Liver (tissue), 3 donors: ENCODE data around the gene SLC25A22.

ENCODE experiments used
- ATF3 ChIP-seq: IDR thresholded peaks from 2 replicates; pipeline ENCODE4 v1.6.1; 2016; ENCODE audit warnings: antibody characterized with exemption
- CTCF ChIP-seq: fragments of 150-350 bp; IDR thresholded peaks from 2 replicates; pipeline ENCODE4 v1.5.1; 2017; ENCODE audit warnings: improper control_type of control experiment, low read depth, low read length; ENCODE audit not compliant: missing input control
- EGR1 ChIP-seq, 2 donors: IDR thresholded peaks; 2 replicates each; pipeline ENCODE4 v1.6.1; 2016 to 2018; ENCODE audit warnings: antibody characterized with exemption in 2 of 2, low read depth in 2 of 2
- FOXA1 ChIP-seq: IDR thresholded peaks from 2 replicates; pipeline ENCODE4 v1.6.1; 2016; ENCODE audit warnings: antibody characterized with exemption
- GABPA ChIP-seq, 2 donors: IDR thresholded peaks in 1 of 2; conservative IDR thresholded peaks in 1 of 2; 2 replicates each; pipeline ENCODE4 v1.6.1; 2016; ENCODE audit warnings: antibody characterized with exemption in 2 of 2, mild to moderate bottlenecking in 1 of 2, moderate library complexity in 1 of 2
- JUND ChIP-seq, 2 donors: IDR thresholded peaks; 2 replicates each; pipeline ENCODE4 v1.6.1; 2016; ENCODE audit warnings: antibody characterized with exemption in 2 of 2
- MAX ChIP-seq: IDR thresholded peaks from 2 replicates; pipeline ENCODE4 v1.6.1; 2016; ENCODE audit warnings: antibody characterized with exemption
- RAD21 ChIP-seq, 2 donors: IDR thresholded peaks; 2 replicates each; pipeline ENCODE4 v1.6.1; 2016; ENCODE audit warnings: antibody characterized with exemption in 2 of 2, mild to moderate bottlenecking in 2 of 2
- SP1 ChIP-seq: IDR thresholded peaks from 2 replicates; pipeline ENCODE4 v1.6.1; 2018; ENCODE audit warnings: antibody characterized with exemption, mild to moderate bottlenecking
- TAF1 ChIP-seq: conservative IDR thresholded peaks from 2 replicates; pipeline ENCODE4 v1.6.1; 2016; ENCODE audit warnings: antibody characterized with exemption, mild to moderate bottlenecking
- ZBTB33 ChIP-seq: IDR thresholded peaks from 2 replicates; pipeline ENCODE4 v1.6.1; 2016; ENCODE audit warnings: antibody characterized with exemption
- TF ChIP-seq, protein P1 (sequence below): IDR thresholded peaks from 2 replicates; pipeline ENCODE4 v1.6.1; 2016; ENCODE audit warnings: antibody characterized with exemption, mild to moderate bottlenecking
- donor health status: healthy.
- donor health status: healthy.

GRCh38 chr11:804599-804964, 6.5 kb upstream of the SLC25A22 start:
- TF ChIP-seq TAF1 (no peak), CTCF (no peak), GABPA (IDR thresholded peaks at IDR 0.05 in 1 of 2, conservative IDR thresholded peaks at IDR 0.05 in 1 of 2) (no peak), MAX (no peak), RAD21 (IDR thresholded peaks at IDR 0.05) (no peak), SP1 (no peak), EGR1 (IDR thresholded peaks at IDR 0.05; ENCODE audit: low read depth in 2 of 2) (no peak), JUND (IDR thresholded peaks at IDR 0.05) (no peak), ZBTB33 (no peak), ATF3 (no peak), FOXA1 (no peak)
- TF ChIP-seq, protein P1, sequence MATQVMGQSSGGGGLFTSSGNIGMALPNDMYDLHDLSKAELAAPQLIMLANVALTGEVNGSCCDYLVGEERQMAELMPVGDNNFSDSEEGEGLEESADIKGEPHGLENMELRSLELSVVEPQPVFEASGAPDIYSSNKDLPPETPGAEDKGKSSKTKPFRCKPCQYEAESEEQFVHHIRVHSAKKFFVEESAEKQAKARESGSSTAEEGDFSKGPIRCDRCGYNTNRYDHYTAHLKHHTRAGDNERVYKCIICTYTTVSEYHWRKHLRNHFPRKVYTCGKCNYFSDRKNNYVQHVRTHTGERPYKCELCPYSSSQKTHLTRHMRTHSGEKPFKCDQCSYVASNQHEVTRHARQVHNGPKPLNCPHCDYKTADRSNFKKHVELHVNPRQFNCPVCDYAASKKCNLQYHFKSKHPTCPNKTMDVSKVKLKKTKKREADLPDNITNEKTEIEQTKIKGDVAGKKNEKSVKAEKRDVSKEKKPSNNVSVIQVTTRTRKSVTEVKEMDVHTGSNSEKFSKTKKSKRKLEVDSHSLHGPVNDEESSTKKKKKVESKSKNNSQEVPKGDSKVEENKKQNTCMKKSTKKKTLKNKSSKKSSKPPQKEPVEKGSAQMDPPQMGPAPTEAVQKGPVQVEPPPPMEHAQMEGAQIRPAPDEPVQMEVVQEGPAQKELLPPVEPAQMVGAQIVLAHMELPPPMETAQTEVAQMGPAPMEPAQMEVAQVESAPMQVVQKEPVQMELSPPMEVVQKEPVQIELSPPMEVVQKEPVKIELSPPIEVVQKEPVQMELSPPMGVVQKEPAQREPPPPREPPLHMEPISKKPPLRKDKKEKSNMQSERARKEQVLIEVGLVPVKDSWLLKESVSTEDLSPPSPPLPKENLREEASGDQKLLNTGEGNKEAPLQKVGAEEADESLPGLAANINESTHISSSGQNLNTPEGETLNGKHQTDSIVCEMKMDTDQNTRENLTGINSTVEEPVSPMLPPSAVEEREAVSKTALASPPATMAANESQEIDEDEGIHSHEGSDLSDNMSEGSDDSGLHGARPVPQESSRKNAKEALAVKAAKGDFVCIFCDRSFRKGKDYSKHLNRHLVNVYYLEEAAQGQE, result no peak
